ENCODE data around the gene ATP2B3.

The ATP2B3 gene

DNA sequence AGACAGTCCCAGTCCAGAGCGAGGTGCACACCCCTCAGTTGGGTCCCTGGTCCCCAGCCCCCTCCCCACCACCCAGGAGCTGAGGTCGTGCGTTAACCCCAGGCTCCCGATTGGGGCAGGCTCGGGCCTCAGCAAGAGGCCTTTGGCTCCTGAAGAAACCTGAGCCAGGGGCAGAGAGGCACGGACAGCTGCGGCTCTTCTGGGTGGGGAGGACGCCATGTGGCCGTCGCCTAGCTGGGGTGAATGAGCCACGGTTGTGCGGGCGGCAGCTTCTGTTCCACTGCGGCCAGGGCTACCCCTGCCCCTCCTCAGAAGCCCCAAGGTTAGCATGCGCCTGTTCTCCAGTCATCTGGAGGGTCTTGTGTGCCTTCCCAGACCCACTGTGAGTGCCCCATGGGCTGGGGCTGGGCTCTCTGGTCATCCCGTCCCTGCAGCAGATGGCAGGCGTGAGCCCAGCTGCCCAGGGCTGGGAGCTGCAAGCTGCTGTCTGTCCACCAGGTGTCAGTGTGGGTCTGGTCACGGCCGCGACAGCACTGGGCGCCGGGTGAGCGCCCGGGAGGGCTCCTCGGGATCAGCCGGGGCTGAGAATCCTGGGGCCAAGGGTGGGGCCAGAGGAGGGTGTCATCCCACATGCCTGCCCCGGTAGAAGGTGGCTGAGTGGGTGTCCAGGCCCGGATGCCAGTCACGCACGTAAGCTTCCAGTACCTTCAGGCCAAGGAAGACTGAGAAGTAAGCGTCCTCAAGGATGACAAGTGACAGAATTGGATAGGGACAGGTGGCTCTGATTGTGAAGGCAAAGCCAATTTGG is 21.9 kb downstream of the ATP2B3 start:
- peak; percentile 48 for FAIRE-seq

DNA sequence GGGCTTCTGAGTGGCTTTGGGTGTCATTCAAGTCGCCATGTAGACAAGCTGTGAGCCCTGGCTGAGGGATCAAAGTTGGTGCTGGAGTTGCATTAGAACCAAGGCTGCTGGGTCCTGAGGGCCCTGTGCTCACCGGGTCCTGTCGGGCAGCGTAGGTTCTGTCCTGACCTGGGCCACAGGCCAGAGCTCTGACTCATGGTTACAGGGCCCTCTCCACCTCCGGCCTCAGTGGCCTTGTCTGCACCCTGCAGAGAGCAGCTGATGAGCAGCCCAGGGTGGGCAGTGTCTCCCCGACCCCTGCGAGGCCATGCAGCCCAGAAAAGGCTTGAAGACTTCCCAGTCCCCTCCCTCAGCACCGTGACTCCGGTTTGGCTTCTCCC is 22.5 kb downstream of the ATP2B3 start:
- FAIRE-seq = no peak

DNA sequence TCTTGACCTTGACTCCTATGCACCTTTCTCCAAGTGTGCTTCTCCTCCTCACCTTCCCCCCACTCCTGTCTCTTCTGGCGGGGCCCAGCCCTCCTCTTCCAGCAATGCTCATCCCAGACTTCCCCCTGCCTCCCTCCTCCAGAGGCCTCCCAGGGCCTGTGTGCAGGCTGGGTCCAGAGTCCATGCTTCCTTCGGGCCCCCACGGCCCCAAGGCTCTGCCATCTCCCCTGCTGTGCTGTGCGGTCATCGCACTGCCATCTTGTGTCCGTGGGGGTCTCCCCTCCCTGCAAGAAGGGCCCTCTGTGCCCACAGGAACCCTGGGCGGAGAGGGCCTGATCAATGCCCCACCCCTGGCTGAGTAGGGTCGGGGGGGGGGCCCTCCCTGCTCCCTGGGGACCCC is 27.3 kb downstream of the ATP2B3 start:
- FAIRE-seq = no peak

DNA sequence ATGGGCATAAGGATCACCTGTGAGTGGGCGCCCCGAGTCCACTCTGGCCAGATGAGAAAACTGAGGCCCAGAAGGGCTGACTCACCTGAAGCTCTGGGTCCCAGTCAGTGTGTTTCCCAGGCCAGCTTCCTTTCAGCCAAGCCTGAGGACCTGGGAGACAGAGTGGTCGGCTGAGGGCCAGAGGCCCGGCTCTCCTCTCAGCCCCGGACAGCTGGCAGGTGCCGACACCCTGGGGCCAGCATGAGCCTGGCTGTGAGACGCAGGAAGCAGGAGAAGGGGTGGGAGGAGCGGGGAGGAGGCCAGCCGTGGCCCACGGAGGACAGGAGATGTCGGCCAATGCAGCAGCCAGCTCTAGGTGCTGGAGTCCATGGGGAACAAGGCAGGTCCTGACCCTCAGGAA is 28.9 kb downstream of the ATP2B3 start:
- no peak for FAIRE-seq

DNA sequence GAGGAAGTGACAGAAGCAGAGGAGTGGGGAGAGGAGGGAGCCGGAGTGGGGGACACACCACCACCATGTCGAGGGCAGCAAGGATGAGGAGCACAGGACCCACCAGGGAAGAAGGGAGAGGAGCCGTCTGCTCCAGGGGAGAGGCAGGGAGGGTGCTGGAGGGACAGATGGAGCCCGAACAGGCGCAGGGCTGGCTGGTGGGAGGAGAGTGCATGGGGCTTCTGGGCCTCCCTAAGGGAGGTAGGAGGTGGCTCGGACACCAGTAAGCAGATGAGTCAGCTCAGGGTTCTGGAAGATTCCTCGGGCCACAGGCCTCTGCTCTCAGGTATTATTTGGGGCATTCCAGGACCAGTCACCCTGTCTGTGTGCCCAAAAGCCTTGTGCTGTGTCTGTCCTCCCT is 29.8 kb downstream of the ATP2B3 start:
- no peak for FAIRE-seq

DNA sequence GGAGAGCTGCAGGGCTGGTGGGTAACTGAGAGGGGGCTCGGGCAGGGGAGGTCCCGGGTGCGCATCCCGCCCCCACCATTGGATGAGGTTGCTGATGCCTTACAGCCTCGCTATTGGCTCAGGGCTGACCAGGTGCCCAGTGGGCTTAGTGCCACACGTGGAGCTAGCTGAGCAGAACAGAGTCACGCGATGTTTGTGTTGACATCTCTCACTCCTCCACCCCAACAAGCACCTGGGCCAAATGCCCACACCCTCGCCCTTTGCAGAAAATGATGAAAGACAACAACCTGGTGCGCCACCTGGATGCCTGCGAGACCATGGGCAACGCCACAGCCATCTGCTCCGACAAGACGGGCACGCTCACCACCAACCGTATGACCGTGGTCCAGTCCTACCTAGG is 31.8 kb downstream of the ATP2B3 start:
- no peak for FAIRE-seq

DNA sequence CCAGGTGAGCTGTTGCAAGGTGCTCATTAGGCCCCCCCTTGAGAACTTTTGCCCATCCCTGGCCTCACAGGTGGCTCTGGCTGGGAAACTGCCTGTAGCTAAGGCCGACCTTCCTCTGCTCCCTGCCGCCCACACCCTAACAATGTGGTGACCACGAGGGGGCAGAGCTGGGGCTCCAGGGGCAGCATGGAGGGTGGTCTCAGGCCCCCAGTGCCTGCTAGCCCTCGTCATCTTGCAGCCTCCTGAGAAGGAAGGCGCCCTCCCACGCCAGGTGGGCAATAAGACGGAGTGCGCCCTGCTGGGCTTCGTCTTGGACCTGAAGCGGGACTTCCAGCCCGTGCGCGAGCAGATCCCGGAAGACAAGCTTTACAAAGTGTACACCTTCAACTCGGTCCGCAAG is 32.4 kb downstream of the ATP2B3 start:
- no peak for FAIRE-seq

DNA sequence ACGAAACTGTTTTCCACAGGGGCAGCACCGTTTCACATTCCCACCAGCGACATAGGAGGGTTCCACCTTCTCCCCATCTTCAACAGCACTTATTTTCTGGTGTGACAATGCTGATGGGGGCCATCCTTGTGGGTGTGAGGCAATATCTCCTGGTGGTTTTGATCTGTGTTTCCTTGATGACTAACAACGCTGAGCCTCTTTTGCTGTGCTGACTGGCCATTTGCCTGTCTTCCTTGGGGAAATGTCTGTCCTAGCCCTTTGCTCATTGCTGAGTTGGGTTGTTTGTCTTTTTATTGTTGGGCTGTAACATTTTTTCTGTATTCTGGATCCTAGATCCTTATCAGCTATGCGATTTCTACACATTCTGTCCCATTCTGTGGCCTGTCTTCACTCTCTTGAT is 33.7 kb downstream of the ATP2B3 start:
- no peak for FAIRE-seq

DNA sequence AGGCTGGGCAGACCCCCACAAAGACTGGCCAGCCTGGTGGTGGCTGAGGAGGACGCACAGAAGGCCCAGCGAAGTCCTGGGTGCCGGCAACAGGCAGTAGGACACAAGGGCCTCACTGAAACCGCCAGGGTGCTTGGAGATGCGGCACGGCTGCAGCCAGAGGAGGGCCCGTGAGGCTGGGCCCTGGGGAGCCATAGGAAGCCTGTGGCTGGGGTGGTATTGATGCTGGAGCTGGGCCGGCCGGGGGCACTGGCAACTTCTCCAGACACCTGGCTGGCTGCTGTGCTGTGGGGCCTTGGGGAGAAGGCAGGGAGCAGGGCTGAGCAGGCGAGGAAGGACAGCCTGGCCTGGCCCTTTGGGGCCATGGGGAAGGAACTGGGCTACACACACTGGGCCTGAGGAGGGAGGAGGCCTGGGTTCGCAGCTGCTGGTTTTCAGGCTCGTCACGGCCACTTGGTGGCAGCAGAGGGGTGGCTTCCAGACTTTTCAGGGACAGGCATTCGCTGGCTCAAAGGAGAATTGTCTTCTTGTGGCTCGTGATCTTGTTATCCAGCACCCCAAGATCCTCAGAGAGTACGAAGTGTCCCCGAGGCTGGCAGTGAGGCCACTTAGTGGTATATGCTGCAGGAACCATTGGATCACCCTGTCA is 37.2 kb downstream of the ATP2B3 start:
- FAIRE-seq = peak; percentile 66

DNA sequence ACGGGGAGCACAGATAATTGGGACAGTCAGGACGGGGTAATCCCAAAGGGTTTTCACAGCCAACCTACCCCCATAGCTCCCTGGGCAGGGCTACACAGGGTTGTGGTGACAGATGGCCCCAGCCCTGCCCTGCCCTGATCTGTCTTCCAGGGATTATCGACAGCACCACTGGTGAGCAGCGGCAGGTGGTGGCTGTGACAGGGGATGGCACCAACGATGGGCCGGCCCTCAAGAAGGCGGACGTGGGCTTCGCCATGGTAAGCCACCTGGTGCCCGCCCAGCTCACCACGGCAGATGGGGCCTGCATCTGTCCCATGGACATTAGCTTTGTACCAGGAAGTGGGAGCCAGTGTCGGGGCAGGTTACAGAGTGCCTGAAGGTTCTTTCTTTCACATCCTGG is 39.3 kb downstream of the ATP2B3 start:
- no peak for FAIRE-seq

DNA sequence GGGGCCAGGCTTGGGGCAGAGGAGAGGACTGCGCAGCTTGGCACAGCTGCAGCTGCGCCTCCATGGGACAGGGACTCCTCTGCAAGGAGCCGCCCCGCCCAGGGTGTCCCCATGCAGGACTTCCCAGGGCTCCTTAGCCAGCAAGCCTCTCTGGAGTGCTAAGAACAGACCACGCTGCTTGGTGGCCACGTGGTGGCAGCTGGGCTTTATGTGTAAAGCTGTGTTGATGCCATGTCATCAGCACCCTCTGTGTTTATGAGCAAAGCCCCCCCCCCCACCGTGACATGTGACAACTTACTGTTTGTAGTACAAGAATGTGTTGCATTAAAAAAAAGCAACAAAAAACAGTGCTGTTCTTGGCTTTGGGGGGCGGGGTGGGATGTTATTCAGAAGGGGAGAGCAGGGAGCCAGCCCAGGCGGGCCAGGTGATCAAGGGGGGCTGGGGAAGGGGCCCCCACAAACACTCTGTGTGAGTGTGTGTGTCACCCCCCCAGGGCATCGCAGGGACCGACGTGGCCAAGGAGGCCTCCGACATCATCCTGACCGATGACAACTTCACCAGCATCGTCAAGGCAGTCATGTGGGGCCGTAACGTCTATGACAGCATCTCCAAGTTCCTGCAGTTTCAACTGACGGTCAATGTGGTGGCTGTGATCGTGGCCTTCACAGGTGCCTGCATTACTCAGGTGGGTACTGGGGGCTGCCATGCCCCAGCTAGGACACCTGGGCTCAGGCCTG is 40.3 kb downstream of the ATP2B3 start:
- no peak for FAIRE-seq

DNA sequence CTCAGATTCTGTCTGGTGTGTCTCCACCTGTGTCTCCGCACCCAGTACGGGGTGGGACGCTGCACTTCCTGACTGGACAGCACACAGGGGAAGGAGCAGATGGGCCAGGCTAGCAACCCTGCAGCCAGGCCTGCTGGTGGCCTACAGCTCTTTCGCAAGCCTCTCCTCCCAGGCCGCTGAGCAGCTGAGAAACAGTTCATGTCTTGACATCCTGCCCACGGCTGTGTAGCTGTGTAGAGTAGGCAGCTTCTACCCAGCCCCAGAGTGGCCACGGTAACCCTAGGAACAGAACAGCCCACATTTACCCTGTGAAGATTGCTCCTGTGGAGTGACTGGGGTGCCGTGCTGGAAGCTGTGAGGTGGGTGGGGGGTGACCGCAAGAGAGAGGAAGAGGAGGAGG is 42.6 kb downstream of the ATP2B3 start:
- FAIRE-seq = no peak

DNA sequence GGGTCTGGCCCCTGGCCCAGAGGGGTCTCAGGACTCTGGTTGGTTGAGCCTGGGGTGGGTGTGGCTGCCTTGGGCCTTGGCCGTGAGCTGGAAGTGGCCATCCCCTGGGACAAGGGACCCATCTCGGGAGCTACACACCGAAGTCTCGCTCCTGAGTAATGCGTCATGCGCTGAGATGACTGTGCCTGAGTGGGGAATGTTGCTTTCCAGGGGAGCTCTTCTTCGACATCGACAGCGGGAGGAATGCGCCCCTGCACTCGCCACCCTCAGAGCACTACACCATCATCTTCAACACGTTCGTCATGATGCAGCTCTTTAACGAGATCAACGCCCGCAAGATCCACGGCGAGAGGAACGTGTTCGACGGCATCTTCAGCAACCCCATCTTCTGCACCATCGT is 43.0 kb downstream of the ATP2B3 start:
- FAIRE-seq = no peak

DNA sequence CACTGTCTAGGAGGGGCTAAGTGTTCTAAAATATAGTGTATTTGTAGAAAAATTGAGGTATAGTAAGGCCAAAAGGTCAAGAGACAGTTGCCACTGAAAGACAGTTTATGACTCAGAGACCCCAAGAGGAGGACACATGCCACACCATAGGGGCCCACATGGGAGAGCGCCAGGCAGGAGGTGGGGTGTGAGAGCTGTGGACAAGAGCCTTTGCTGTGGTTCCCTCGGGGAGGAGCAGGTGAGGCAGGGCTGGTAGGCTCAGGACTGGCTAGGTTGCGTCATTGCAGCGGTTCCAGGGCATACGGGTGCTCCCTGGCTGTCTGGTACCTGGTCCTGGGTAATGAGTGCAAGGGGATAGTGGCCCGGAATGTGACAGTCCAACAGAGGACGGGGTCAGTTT is 43.9 kb downstream of the ATP2B3 start:
- no peak for FAIRE-seq

DNA sequence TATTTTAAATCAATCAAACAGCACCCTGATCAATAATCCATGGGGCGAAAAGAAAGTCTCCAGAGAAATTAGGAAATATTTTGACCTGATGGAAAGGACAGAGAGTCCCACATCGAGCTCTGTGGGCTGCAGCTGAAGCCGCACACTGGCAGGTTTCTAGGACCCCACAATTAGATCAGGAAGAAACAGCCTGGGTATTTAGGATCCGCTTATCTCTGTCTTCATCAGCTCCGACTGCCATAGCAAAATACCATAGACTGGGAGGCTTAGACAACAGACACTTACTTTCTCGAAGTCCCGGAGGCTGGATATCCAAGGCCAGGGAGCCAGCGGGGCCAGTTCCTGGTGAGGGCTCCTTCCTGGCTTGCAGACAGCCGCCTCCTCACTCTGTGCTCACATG is 45.1 kb downstream of the ATP2B3 start:
- no peak for FAIRE-seq

DNA sequence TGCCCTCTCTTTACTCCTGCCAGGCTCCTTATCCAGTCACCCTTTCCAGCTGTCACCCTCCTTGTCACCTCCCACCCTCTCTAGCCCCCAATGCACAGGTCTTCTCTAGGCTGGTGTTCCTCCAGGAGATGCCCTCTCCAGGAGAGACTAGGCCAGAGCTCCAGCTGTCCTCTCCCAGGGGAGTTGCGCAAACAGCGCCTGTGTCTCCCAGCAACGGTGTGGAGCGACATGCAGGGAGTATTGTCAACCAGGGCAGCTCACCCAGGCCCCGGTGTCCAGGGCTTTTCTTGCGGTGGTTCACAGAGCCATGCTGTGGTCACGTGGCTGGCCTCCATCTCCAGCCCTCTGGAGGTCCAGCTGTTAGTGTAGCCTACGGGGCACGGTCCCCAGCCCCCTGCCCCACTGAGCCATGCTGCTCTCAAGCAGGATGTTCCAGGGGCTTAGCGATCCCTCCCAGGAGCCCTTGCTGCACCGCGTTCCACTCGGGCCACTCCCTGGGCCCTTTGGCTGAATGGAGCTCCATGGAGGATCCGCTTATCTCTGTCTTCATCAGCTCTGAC is 46.7 kb downstream of the ATP2B3 start:
- FAIRE-seq = no peak

DNA sequence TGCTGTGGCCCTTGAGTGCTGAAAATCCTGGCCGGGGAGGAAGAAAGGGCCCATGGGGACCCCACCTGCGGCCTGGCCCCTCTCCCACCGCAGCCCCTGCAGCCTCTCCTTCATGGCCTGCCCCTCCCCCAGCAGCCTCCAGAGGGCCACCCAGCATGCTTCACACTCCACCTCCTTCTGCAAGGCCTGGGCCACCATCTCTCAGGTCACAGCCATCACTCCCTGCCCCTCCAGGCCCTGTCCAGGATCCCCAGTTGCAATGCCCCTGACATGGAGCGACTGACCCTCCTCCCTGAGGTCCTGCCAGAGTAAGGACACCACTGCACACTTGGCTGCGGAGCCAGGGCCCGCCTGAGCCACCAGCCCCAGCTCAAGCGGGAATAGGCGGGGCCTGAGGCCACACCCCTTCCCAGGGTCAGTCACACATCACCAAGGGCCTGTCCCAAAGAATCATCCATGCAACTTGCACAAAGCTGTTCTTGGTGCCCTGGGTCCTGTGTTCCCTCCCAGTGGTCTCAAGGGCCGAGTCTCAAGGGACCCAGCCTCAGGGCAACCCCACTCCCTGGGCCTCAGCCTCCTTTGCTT is 48.6 kb downstream of the ATP2B3 start:
- no peak for FAIRE-seq

DNA sequence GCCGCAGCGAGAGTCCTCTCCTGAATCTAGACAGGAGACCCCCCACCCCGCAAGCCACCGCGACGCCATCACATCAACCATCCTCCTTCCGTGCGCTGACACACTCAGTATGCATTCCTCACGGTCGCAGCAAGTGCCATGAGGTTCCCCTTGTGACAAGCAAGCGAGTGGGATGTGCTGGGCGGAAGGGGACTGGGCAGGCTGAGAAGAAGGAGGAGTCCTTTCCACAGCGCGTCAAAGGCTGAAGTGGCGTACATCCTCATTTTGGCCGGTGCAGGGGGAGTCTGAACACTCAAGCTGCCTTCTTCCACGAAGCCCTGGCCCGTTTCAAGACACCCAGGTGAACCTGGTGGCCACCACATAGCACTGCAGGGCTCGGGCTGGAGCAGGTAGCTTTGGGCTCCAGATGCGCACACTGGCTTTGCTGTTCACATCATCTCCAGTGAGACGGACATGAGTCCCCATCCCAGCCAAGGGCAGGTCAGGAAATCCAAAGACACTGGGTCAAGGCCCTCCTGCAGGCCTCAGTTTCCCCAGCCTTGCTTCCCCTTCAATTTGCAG is 51.1 kb downstream of the ATP2B3 start:
- FAIRE-seq = no peak

DNA sequence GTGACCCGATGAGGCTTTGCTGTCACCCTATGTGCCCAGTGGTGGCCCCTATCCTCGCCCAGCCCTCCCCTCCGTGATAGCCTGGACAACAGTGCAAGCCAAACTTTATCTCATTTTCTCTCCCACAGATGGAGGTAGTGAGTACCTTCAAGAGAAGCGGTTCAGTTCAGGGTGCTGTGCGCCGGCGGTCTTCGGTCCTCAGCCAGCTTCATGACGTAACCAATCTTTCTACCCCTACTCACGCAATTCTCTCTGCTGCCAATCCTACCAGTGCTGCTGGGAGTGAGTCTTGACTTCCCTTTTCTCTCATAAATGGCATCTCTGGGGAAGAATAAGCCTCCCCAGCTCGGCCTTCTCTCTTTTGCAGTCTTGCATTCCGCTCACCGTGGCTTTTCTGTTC is 52.0 kb downstream of the ATP2B3 start:
- FAIRE-seq = no peak

DNA sequence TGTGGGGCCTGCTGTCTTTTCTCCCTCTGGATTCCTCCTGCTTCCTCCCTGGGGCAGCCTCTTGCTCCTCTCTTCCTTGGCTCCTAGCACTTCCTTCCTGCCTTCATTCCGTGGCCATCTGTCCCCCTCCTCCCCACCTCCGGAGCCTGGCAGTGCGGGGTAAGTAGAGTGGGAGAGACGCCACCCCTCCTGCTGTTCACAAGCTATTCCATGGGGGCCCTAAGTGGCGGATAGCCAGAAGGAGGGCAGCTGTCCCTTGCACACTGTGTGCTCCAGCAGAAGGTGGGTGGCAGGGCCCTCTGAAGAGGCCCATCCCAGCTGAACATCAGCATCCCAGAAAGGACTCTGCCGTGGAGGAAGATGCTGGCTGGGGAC is 54.1 kb downstream of the ATP2B3 start:
- no peak for FAIRE-seq

DNA sequence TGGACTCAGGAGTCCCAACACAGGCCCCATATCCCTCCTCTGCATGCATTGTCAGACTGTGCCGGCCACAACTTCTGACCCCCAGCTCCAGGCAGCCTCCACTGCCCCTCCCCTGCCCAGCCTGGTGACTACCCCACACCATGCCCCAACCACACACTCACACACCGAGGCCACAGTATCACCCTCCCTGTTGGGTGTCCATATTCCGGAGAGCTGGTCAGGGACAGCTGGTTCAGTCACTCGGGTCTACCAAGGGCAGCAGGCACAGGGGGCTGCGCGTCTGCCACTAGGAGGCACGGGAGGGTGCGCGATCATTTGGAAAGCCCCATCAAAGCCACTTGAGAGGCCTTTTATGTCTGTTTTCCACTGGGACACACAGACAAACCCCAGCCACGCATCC is 55.2 kb downstream of the ATP2B3 start:
- no peak for FAIRE-seq

DNA sequence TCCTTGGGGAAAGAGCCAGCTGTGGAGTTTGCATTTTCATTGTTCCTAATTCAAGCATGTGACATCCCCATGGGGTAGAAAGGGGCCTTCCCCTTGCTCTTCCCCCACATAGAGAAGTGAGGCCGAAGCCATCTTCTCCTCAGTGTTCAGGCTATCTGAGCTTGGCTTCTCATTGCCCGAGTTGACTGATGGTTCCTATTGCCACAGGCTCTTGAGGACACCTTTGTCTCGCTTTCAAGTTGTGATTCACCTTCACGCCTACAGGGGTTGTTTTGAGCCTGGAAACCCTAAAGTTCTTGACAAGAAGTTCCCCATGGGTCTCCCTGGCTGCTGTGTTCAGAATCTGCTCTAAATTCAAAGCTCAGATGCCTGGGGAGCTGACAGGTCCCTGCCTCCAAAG is 56.5 kb downstream of the ATP2B3 start:
- FAIRE-seq = no peak

DNA sequence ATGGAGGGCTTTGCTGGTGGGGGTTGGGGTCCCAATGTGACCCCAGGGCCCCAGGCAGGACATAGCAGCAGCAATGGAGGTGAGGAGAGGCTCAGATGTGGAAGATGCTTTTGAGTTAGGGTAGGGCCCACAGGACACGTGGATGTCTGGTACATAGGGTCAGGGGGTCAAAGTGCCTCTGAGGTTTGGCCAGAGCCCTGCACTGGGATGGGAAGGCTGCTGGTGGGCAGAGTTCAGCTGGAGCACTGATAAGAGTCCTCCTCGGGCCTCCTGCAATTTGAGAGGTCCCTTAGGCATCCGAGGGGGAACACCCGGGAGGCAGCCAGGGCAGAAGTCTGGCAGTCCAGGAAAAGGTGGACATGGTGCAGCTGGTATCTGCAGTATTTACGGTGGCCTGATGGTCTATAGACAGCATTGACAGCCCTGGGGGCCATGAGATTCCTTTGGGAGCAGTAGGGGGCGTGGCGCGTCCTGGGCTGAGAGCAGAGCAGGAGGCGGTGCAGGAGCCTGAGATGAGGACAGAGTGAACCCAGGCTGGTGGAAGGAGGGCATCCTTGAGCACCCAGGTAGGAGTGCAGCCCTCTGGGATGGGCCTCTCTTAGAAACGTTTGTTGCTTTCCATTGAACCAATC is 58.9 kb downstream of the ATP2B3 start:
- no peak for FAIRE-seq

Measured in G401.6 (cell line).